Activated T-helper 17 cell treated with anti-CD3 and anti-CD28 coated beads, Interleukin-2, amount 50 U/mL, for 72 hours (primary cell): ENCODE data around the gene SMIM20. TPM values are rescaled to one million over a fixed set of nuclear protein-coding genes. Genes with fewer than 3 reads are reported as not detected.
A peak's percentile ranks its signal among the peaks of the same experiment; 100 is the strongest.

Experiments used
- ATAC-seq: fragments of 150-1000 bp; cut with Tn5 transposase; replicated peaks from 2 replicates; pipeline ENCODE4 v1.10.0; 2021; ENCODE audit warnings: mild to moderate bottlenecking, moderate library complexity
- H3K27ac Mint-ChIP-seq: one replicate; pipeline ENCODE4 v1.8.0; 2022; ENCODE audit warnings: mixed read lengths
- H3K27me3 Mint-ChIP-seq: one replicate; pipeline ENCODE4 v1.8.0; 2022; ENCODE audit warnings: mixed read lengths
- H3K36me3 Mint-ChIP-seq: one replicate; pipeline ENCODE4 v1.8.0; 2022; ENCODE audit warnings: low read depth, mild to moderate bottlenecking, mixed read lengths
- H3K4me1 Mint-ChIP-seq: one replicate; pipeline ENCODE4 v1.8.0; 2022; ENCODE audit warnings: mixed read lengths
- H3K4me3 Mint-ChIP-seq: one replicate; pipeline ENCODE4 v1.8.0; 2022; ENCODE audit warnings: mild to moderate bottlenecking, mixed read lengths
- H3K9me3 Mint-ChIP-seq: one replicate; pipeline ENCODE4 v1.8.0; 2022; ENCODE audit warnings: mixed read lengths
- total RNA-seq, 2 donors: library from RNA; stranded (reverse); gene quantifications; one replicate each; pipeline ENCODE4 v1.2.3, GENCODE V29; 2022

Gene SMIM20
- total RNA-seq, 2 donors from 2014 or later, result 21.8 to 33.7 TPM

GRCh38 chr4:25928379-25929297 is 14.6 kb downstream of the SMIM20 start:
- H3K9me3 Mint-ChIP-seq, result no peaks in the 10 kb centered on the region
- H3K4me1 Mint-ChIP-seq, result no peaks in the 10 kb centered on the region
- no peaks in the 10 kb centered on the region for H3K27me3 Mint-ChIP-seq
- H3K27ac Mint-ChIP-seq, result no peak overlapping the region
- H3K36me3 Mint-ChIP-seq, result peaks cover 14% of the 10 kb centered on the region
- no peak for ATAC-seq
- H3K4me3 Mint-ChIP-seq, result no peak overlapping the region

GRCh38 chr4:25929298-25929686 is 15.3 kb downstream of the SMIM20 start:
- H3K36me3 Mint-ChIP-seq, result peaks cover 14% of the 10 kb centered on the region
- H3K27ac Mint-ChIP-seq, result no peak overlapping the region
- H3K4me3 Mint-ChIP-seq, result no peak overlapping the region
- ATAC-seq, result no peak
- H3K4me1 Mint-ChIP-seq, result no peaks in the 10 kb centered on the region
- H3K27me3 Mint-ChIP-seq, result no peaks in the 10 kb centered on the region
- no peaks in the 10 kb centered on the region for H3K9me3 Mint-ChIP-seq

GRCh38 chr4:25930731-25931354 is 16.8 kb downstream of the SMIM20 start:
- no peak for ATAC-seq
- H3K9me3 Mint-ChIP-seq, result no peaks in the 10 kb centered on the region
- no peak overlapping the region for H3K27ac Mint-ChIP-seq
- peaks cover 14% of the 10 kb centered on the region for H3K36me3 Mint-ChIP-seq
- no peaks in the 10 kb centered on the region for H3K27me3 Mint-ChIP-seq
- H3K4me3 Mint-ChIP-seq, result no peak overlapping the region
- no peaks in the 10 kb centered on the region for H3K4me1 Mint-ChIP-seq

GRCh38 chr4:25936696-25937095 is 22.7 kb downstream of the SMIM20 start:
- H3K27ac Mint-ChIP-seq, result no peak overlapping the region
- H3K36me3 Mint-ChIP-seq, result no peaks in the 10 kb centered on the region
- peaks cover 3% of the 10 kb centered on the region for H3K9me3 Mint-ChIP-seq
- H3K4me3 Mint-ChIP-seq, result no peak overlapping the region
- ATAC-seq, result no peak
- H3K4me1 Mint-ChIP-seq, result peaks cover 21% of the 10 kb centered on the region
- H3K27me3 Mint-ChIP-seq, result peaks cover 4% of the 10 kb centered on the region

- H3K27me3 Mint-ChIP-seq, result peaks cover 4% of the 10 kb centered on the region
- no peak for ATAC-seq
- no peaks in the 10 kb centered on the region for H3K36me3 Mint-ChIP-seq
These were observed 23.8 kb downstream of the SMIM20 start for GRCh38 chr4:25937801-25938200.

GRCh38 chr4:25938366-25938765 is 24.3 kb downstream of the SMIM20 start:
- Mint-ChIP-seq H3K27ac (peak overlapping the region; percentile 93), H3K4me1 (peaks cover 21% of the 10 kb centered on the region), H3K36me3 (no peaks in the 10 kb centered on the region), H3K27me3 (peaks cover 4% of the 10 kb centered on the region), H3K9me3 (peaks cover 3% of the 10 kb centered on the region), H3K4me3 (peak overlapping the region; percentile 72)
- ATAC-seq, result peak; percentile 77

More at GRCh38 chr4:25937801-25938200, 23.8 kb downstream of the SMIM20 start:
- Mint-ChIP-seq H3K4me1 (peaks cover 21% of the 10 kb centered on the region), H3K4me3 (peak overlapping the region; percentile 72), H3K27ac (peak overlapping the region; percentile 93), H3K9me3 (peaks cover 3% of the 10 kb centered on the region)

GRCh38 chr4:25938787-25939186 is 24.8 kb downstream of the SMIM20 start:
- Mint-ChIP-seq H3K9me3 (peaks cover 3% of the 10 kb centered on the region), H3K27ac (peak overlapping the region; percentile 93), H3K36me3 (no peaks in the 10 kb centered on the region), H3K4me1 (peaks cover 21% of the 10 kb centered on the region), H3K27me3 (peaks cover 4% of the 10 kb centered on the region), H3K4me3 (peak overlapping the region; percentile 72)
- peak; percentile 97 for ATAC-seq

GRCh38 chr4:25939330-25939729 is 25.3 kb downstream of the SMIM20 start:
- H3K9me3 Mint-ChIP-seq, result peaks cover 3% of the 10 kb centered on the region
- ATAC-seq, result no peak
- no peaks in the 10 kb centered on the region for H3K36me3 Mint-ChIP-seq
- H3K4me1 Mint-ChIP-seq, result peaks cover 21% of the 10 kb centered on the region
- peaks cover 4% of the 10 kb centered on the region for H3K27me3 Mint-ChIP-seq
- peak overlapping the region; percentile 93 for H3K27ac Mint-ChIP-seq
- peak overlapping the region; percentile 72 for H3K4me3 Mint-ChIP-seq

- H3K4me3 Mint-ChIP-seq, result no peak overlapping the region
- peaks cover 12% of the 10 kb centered on the region for H3K27me3 Mint-ChIP-seq
- no peak for ATAC-seq
- peaks cover 3% of the 10 kb centered on the region for H3K9me3 Mint-ChIP-seq
- no peaks in the 10 kb centered on the region for H3K36me3 Mint-ChIP-seq
- H3K4me1 Mint-ChIP-seq, result peaks cover 21% of the 10 kb centered on the region
- H3K27ac Mint-ChIP-seq, result no peak overlapping the region
These were observed 27.6 kb downstream of the SMIM20 start for GRCh38 chr4:25941457-25942221.

GRCh38 chr4:25943312-25943711 is 29.3 kb downstream of the SMIM20 start:
- Mint-ChIP-seq H3K27ac (no peak overlapping the region), H3K4me1 (peaks cover 14% of the 10 kb centered on the region), H3K36me3 (no peaks in the 10 kb centered on the region), H3K9me3 (peaks cover 3% of the 10 kb centered on the region), H3K4me3 (no peak overlapping the region), H3K27me3 (peaks cover 17% of the 10 kb centered on the region)
- no peak for ATAC-seq

- H3K4me3 Mint-ChIP-seq, result no peak overlapping the region
- no peak for ATAC-seq
- H3K27ac Mint-ChIP-seq, result no peak overlapping the region
- H3K4me1 Mint-ChIP-seq, result peaks cover 13% of the 10 kb centered on the region
- peaks cover 20% of the 10 kb centered on the region for H3K27me3 Mint-ChIP-seq
- H3K36me3 Mint-ChIP-seq, result no peaks in the 10 kb centered on the region
- peaks cover 3% of the 10 kb centered on the region for H3K9me3 Mint-ChIP-seq
These were observed 29.8 kb downstream of the SMIM20 start for GRCh38 chr4:25943805-25944204.

GRCh38 chr4:25948051-25948450 is 34.0 kb downstream of the SMIM20 start:
- H3K27ac Mint-ChIP-seq, result no peak overlapping the region
- no peak overlapping the region for H3K4me3 Mint-ChIP-seq
- H3K4me1 Mint-ChIP-seq, result peaks cover 11% of the 10 kb centered on the region
- no peaks in the 10 kb centered on the region for H3K9me3 Mint-ChIP-seq
- no peak for ATAC-seq
- no peaks in the 10 kb centered on the region for H3K36me3 Mint-ChIP-seq
- peaks cover 29% of the 10 kb centered on the region for H3K27me3 Mint-ChIP-seq

- H3K27ac Mint-ChIP-seq, result no peak overlapping the region
- peaks cover 29% of the 10 kb centered on the region for H3K27me3 Mint-ChIP-seq
- no peak for ATAC-seq
- no peak overlapping the region for H3K4me3 Mint-ChIP-seq
- no peaks in the 10 kb centered on the region for H3K36me3 Mint-ChIP-seq
- H3K4me1 Mint-ChIP-seq, result peaks cover 11% of the 10 kb centered on the region
- H3K9me3 Mint-ChIP-seq, result no peaks in the 10 kb centered on the region
These were observed 35.2 kb downstream of the SMIM20 start for GRCh38 chr4:25949173-25949748.

- no peaks in the 10 kb centered on the region for H3K9me3 Mint-ChIP-seq
- H3K36me3 Mint-ChIP-seq, result no peaks in the 10 kb centered on the region
- peaks cover 11% of the 10 kb centered on the region for H3K4me1 Mint-ChIP-seq
- H3K27ac Mint-ChIP-seq, result no peak overlapping the region
- peaks cover 28% of the 10 kb centered on the region for H3K27me3 Mint-ChIP-seq
- H3K4me3 Mint-ChIP-seq, result no peak overlapping the region
- ATAC-seq, result no peak
These were observed 36.0 kb downstream of the SMIM20 start for GRCh38 chr4:25949994-25950393.
